MM.1S (cell line): ENCODE data around the gene MORC4.

Source experiments
- DNase-seq: peaks from one replicate; pipeline ENCODE4 v3.0.0-alpha.2; 2015
- H2AFZ ChIP-seq: fragments of 300-600 bp; sonication (generic); 2 replicates; pipeline ENCODE4 v1.6.0; 2016; ENCODE audit warnings: antibody characterized with exemption, low read length
- H3F3A ChIP-seq: fragments of 300-600 bp; sonication (generic); 2 replicates; pipeline ENCODE4 v1.6.1; 2016; ENCODE audit warnings: mild to moderate bottlenecking, antibody characterized with exemption, low read length, moderate library complexity, mixed read lengths; ENCODE audit not compliant: insufficient read depth
- H3K27ac ChIP-seq: fragments of 300-600 bp; sonication (generic); 2 replicates; pipeline ENCODE4 v1.5.1; 2016; ENCODE audit warnings: mild to moderate bottlenecking, low read length
- H3K27me3 ChIP-seq: fragments of 300-600 bp; sonication (generic); replicated peaks from 2 replicates; pipeline ENCODE4 v1.6.0; 2016; ENCODE audit warnings: low read length; ENCODE audit not compliant: insufficient read depth
- H3K36me3 ChIP-seq: fragments of 300-600 bp; sonication (generic); replicated peaks from 2 replicates; pipeline ENCODE4 v1.6.1; 2016; ENCODE audit warnings: mild to moderate bottlenecking, low read length, mixed read lengths; ENCODE audit not compliant: insufficient read depth
- H3K4me1 ChIP-seq: fragments of 300-600 bp; sonication (generic); 2 replicates; pipeline ENCODE4 v1.6.1; 2016; ENCODE audit warnings: low read length, mixed read lengths
- H3K4me2 ChIP-seq: fragments of 300-600 bp; sonication (generic); 2 replicates; pipeline ENCODE4 v1.6.0; 2016; ENCODE audit warnings: low read depth, low read length
- H3K4me3 ChIP-seq: fragments of 300-600 bp; sonication (generic); 2 replicates; pipeline ENCODE4 v1.5.1; 2016; ENCODE audit warnings: low read length, mixed read lengths
- H3K79me2 ChIP-seq: fragments of 300-600 bp; sonication (generic); 2 replicates; pipeline ENCODE4 v1.6.1; 2016; ENCODE audit warnings: mixed run types, low read length, mixed read lengths
- H3K9ac ChIP-seq: fragments of 300-600 bp; sonication (generic); 2 replicates; pipeline ENCODE4 v1.6.1; 2016; ENCODE audit warnings: low read length, mixed read lengths
- H3K9me2 ChIP-seq: fragments of 300-600 bp; sonication (generic); replicated peaks from 2 replicates; pipeline ENCODE4 v1.6.1; 2016; ENCODE audit warnings: mild to moderate bottlenecking, low read length, mixed read lengths; ENCODE audit not compliant: insufficient read depth
- H3K9me3 ChIP-seq: fragments of 300-600 bp; sonication (generic); replicated peaks from 2 replicates; pipeline ENCODE4 v1.6.1; 2016; ENCODE audit warnings: mild to moderate bottlenecking, low read length, mixed read lengths; ENCODE audit not compliant: insufficient read depth
- H4K20me1 ChIP-seq: fragments of 300-600 bp; sonication (generic); 2 replicates; pipeline ENCODE4 v1.6.1; 2016; ENCODE audit warnings: mild to moderate bottlenecking, low read length, moderate library complexity, mixed read lengths; ENCODE audit not compliant: insufficient read depth
- EZH2 ChIP-seq: fragments of 300-600 bp; sonication (generic); optimal IDR thresholded peaks from 2 replicates; pipeline ENCODE3; 2017; ENCODE audit warnings: low read depth, mild to moderate bottlenecking, antibody characterized with exemption, low read length, mixed read lengths
- EZH2phosphoT487 ChIP-seq: fragments of 300-600 bp; sonication (generic); IDR thresholded peaks from 2 replicates; pipeline ENCODE4 v1.6.1; 2018; ENCODE audit warnings: antibody characterized with exemption, low read length
- TF ChIP-seq, protein P1 (sequence below): fragments of 300-600 bp; sonication (generic); IDR thresholded peaks from 2 replicates; pipeline ENCODE4 v1.5.1; 2016; ENCODE audit warnings: antibody characterized with exemption, low read length, mixed read lengths

The MORC4 gene

GRCh38 chrX:106905064-106905708 lies 94.8 kb downstream of the MORC4 start:
- no peak overlapping the region for H3K27ac ChIP-seq
- no peaks in the 10 kb centered on the region for H3F3A ChIP-seq
- no peak overlapping the region for H3K4me2 ChIP-seq
- H2AFZ ChIP-seq = no peak overlapping the region
- TF ChIP-seq, protein P1, sequence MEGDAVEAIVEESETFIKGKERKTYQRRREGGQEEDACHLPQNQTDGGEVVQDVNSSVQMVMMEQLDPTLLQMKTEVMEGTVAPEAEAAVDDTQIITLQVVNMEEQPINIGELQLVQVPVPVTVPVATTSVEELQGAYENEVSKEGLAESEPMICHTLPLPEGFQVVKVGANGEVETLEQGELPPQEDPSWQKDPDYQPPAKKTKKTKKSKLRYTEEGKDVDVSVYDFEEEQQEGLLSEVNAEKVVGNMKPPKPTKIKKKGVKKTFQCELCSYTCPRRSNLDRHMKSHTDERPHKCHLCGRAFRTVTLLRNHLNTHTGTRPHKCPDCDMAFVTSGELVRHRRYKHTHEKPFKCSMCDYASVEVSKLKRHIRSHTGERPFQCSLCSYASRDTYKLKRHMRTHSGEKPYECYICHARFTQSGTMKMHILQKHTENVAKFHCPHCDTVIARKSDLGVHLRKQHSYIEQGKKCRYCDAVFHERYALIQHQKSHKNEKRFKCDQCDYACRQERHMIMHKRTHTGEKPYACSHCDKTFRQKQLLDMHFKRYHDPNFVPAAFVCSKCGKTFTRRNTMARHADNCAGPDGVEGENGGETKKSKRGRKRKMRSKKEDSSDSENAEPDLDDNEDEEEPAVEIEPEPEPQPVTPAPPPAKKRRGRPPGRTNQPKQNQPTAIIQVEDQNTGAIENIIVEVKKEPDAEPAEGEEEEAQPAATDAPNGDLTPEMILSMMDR = no peak
- TF ChIP-seq EZH2 = no peak
- no peak for TF ChIP-seq EZH2phosphoT487
- H3K36me3 ChIP-seq = no peaks in the 10 kb centered on the region
- no peak for DNase-seq
- no peak overlapping the region for H3K4me3 ChIP-seq
- H3K9ac ChIP-seq = no peak overlapping the region
- H3K79me2 ChIP-seq = no peaks in the 10 kb centered on the region
- no peaks in the 10 kb centered on the region for H4K20me1 ChIP-seq
- no peaks in the 10 kb centered on the region for H3K4me1 ChIP-seq
- H3K27me3 ChIP-seq = no peaks in the 10 kb centered on the region
- H3K9me2 ChIP-seq = no peaks in the 10 kb centered on the region
- no peaks in the 10 kb centered on the region for H3K9me3 ChIP-seq

DNA sequence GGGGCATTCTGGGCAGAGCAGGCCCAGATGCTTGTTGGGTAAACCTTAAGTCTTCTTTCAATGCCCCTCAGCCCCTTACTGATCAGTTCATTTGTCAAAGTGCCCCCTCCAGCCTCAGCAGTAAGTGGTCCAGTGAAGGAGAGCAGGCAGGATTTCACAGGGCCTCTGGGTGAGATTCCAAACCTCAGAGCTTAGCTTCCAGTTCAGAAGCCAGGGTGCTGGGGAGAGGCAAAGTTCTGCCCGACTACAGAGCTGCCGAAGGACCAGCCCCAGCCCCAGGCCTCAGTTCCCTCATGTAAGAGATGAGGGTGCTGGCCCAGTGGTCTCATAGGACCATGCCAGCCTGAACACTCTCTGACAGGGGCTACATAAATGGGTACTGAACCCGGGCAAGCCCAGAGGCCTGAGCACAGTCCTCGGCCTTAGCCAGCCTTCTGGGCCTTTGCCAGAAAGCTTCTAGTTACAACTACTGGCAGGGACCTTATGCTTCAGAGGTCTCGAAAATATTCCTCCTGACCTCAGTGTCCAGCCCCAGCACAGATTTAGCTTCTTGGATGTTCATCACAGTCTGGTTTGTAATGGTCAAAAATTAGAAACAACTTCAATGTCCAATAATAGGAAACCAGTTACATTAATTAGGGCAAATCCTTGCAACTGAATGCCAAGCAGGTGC lies 96.0 kb downstream of the MORC4 start:
- no peak for DNase-seq
- no peaks in the 10 kb centered on the region for H3K36me3 ChIP-seq
- no peaks in the 10 kb centered on the region for H3K79me2 ChIP-seq
- no peak overlapping the region for H3K27ac ChIP-seq
- no peak overlapping the region for H3K4me3 ChIP-seq
- H3K9me2 ChIP-seq = no peaks in the 10 kb centered on the region
- no peaks in the 10 kb centered on the region for H4K20me1 ChIP-seq
- H3K27me3 ChIP-seq = no peaks in the 10 kb centered on the region
- no peak overlapping the region for H3K4me2 ChIP-seq
- no peak overlapping the region for H2AFZ ChIP-seq
- H3K9me3 ChIP-seq = no peaks in the 10 kb centered on the region
- no peaks in the 10 kb centered on the region for H3K4me1 ChIP-seq
- TF ChIP-seq EZH2 = no peak
- TF ChIP-seq, protein P1 = no peak
- TF ChIP-seq EZH2phosphoT487 = no peak
- no peak overlapping the region for H3K9ac ChIP-seq
- H3F3A ChIP-seq = no peaks in the 10 kb centered on the region

- H3K4me1 ChIP-seq = no peaks in the 10 kb centered on the region
- no peaks in the 10 kb centered on the region for H3K27me3 ChIP-seq
- no peaks in the 10 kb centered on the region for H3F3A ChIP-seq
- no peaks in the 10 kb centered on the region for H3K36me3 ChIP-seq
- H3K27ac ChIP-seq = no peak within 1 kb of the TSS
- no peaks in the 10 kb centered on the region for H3K9me2 ChIP-seq
- TF ChIP-seq EZH2 = no peak
- no peak for TF ChIP-seq EZH2phosphoT487
- TF ChIP-seq, protein P1 = no peak
- no peak within 1 kb of the TSS for H3K4me3 ChIP-seq
- H2AFZ ChIP-seq = no peak within 1 kb of the TSS
- no peak within 1 kb of the TSS for H3K4me2 ChIP-seq
- H3K79me2 ChIP-seq = no peaks in the 10 kb centered on the region
- no peaks in the 10 kb centered on the region for H4K20me1 ChIP-seq
- no peaks in the 10 kb centered on the region for H3K9me3 ChIP-seq
- DNase-seq = no peak
- H3K9ac ChIP-seq = no peak within 1 kb of the TSS
Observed at GRCh38 chrX:106903291-106903824, 96.7 kb downstream of the MORC4 start, which contains the start of gene RIPPLY1. RIPPLY1 (minus strand) TSS chrX:106903341; CDS start chrX:106903287, 54 bp downstream.
